Effector memory CD8-positive, alpha-beta T cell (primary cell): ENCODE measurements around the gene CHD9.
"Not testable (repeated sequence)": the region's sequence is repeated elsewhere in the genome, so short reads cannot be mapped to it uniquely, and the experiment has no call there.

Source experiments
- ATAC-seq: fragments of 150-1000 bp; cut with Tn5 transposase; replicated peaks from 2 replicates; pipeline ENCODE4 v1.10.0; 2021; ENCODE audit warnings: mild to moderate bottlenecking, moderate library complexity
- DNase-seq, 3 experiments: peaks; one replicate each; pipeline ENCODE4 v3.0.0; 2021
- H3K27ac Mint-ChIP-seq, 2 donors: one replicate each; pipeline ENCODE4 v1.8.0; 2022; ENCODE audit warnings: mild to moderate bottlenecking in 2 of 2, mixed read lengths in 2 of 2, moderate library complexity in 2 of 2
- H3K27me3 Mint-ChIP-seq, 2 donors: one replicate each; pipeline ENCODE4 v1.8.0; 2022; ENCODE audit warnings: mixed read lengths in 2 of 2
- H3K36me3 Mint-ChIP-seq: one replicate; pipeline ENCODE4 v1.8.0; 2022; ENCODE audit warnings: mild to moderate bottlenecking, moderate library complexity, mixed read lengths; ENCODE audit not compliant: insufficient read depth
- H3K4me1 Mint-ChIP-seq, 2 donors: one replicate each; pipeline ENCODE4 v1.8.0; 2022; ENCODE audit warnings: low read depth in 2 of 2, mixed read lengths in 2 of 2
- H3K4me3 Mint-ChIP-seq, 2 donors: one replicate each; pipeline ENCODE4 v1.8.0; 2022; ENCODE audit warnings: mild to moderate bottlenecking in 2 of 2, mixed read lengths in 2 of 2, moderate library complexity in 2 of 2
- H3K9me3 Mint-ChIP-seq, 2 donors: one replicate each; pipeline ENCODE4 v1.8.0; 2022; ENCODE audit warnings: mixed read lengths in 2 of 2

The CHD9 gene

DNA sequence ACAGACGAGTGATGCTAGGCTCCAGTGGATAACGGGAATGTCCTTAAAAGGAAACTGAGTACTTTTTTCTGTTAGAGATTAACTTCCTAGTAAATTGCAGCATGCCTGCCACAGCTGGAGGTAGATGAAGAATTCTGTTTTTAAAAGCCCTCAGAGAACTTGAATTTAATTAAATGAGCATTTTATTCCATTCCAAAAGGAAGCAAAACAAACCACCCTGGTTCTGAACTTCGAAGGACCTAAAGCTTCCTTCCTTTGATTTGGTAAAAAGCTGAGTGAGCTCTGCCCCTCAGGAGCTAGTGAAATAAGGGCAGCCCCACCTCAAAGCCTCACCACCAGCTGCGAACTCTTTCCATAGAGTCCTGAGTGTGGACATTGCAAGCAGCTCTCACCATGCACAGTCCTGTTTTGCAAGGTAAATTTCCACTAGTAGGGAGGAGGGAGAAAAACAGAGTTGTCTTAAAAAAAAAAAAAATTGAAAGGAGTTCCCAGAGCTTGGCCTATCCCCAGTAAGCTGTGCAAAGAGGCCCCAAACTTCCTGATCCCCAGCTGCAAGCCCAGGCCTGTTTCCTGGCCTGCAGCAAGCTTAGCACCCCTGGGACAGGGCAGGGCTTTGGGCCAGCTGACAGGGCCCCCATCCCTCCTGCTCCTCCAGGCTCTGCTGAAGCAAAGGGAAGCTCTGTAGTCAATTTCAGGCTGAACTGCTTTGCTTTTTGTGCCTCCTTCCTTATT lies 13.3 kb upstream of the CHD9 start:
- no peaks in the 10 kb centered on the region for H3K36me3 Mint-ChIP-seq
- no peak overlapping the region for H3K27ac Mint-ChIP-seq
- H3K4me3 Mint-ChIP-seq: no peak overlapping the region
- H3K9me3 Mint-ChIP-seq: no peaks in the 10 kb centered on the region
- DNase-seq (no peak), ATAC-seq (no peak)
- peaks cover 17 to 28% of the 10 kb centered on the region in 2 donors for H3K27me3 Mint-ChIP-seq
- H3K4me1 Mint-ChIP-seq: peaks cover 0 to 3% of the 10 kb centered on the region in 2 donors

GRCh38 chr16:53042235-53042701 lies 12.5 kb upstream of the CHD9 start:
- Mint-ChIP-seq H3K27me3 (peaks cover 14 to 29% of the 10 kb centered on the region in 2 donors), H3K9me3 (no peaks in the 10 kb centered on the region), H3K36me3 (no peaks in the 10 kb centered on the region), H3K4me1 (peaks cover 0 to 3% of the 10 kb centered on the region in 2 donors), H3K4me3 (no peak overlapping the region), H3K27ac (no peak overlapping the region)
- no peak for DNase-seq
- no peak for ATAC-seq

- H3K4me1 Mint-ChIP-seq: peaks cover 0 to 3% of the 10 kb centered on the region in 2 donors
- peaks cover 17 to 35% of the 10 kb centered on the region in 2 donors for H3K27me3 Mint-ChIP-seq
- H3K36me3 Mint-ChIP-seq: no peaks in the 10 kb centered on the region
- no peak for DNase-seq
- ATAC-seq: no peak
- no peak overlapping the region for H3K27ac Mint-ChIP-seq
- no peak overlapping the region for H3K4me3 Mint-ChIP-seq
- H3K9me3 Mint-ChIP-seq: no peaks in the 10 kb centered on the region
These were observed 11.4 kb upstream of the CHD9 start for GRCh38 chr16:53043428-53043831.

- H3K27me3 Mint-ChIP-seq: peaks cover 17 to 35% of the 10 kb centered on the region in 2 donors
- H3K9me3 Mint-ChIP-seq: no peaks in the 10 kb centered on the region
- H3K4me1 Mint-ChIP-seq: peaks cover 0 to 3% of the 10 kb centered on the region in 2 donors
- no peaks in the 10 kb centered on the region for H3K36me3 Mint-ChIP-seq
- no peak for DNase-seq
- no peak overlapping the region for H3K27ac Mint-ChIP-seq
- ATAC-seq: no peak
- no peak overlapping the region for H3K4me3 Mint-ChIP-seq
These were observed 10.7 kb upstream of the CHD9 start for GRCh38 chr16:53043986-53044601.

DNA sequence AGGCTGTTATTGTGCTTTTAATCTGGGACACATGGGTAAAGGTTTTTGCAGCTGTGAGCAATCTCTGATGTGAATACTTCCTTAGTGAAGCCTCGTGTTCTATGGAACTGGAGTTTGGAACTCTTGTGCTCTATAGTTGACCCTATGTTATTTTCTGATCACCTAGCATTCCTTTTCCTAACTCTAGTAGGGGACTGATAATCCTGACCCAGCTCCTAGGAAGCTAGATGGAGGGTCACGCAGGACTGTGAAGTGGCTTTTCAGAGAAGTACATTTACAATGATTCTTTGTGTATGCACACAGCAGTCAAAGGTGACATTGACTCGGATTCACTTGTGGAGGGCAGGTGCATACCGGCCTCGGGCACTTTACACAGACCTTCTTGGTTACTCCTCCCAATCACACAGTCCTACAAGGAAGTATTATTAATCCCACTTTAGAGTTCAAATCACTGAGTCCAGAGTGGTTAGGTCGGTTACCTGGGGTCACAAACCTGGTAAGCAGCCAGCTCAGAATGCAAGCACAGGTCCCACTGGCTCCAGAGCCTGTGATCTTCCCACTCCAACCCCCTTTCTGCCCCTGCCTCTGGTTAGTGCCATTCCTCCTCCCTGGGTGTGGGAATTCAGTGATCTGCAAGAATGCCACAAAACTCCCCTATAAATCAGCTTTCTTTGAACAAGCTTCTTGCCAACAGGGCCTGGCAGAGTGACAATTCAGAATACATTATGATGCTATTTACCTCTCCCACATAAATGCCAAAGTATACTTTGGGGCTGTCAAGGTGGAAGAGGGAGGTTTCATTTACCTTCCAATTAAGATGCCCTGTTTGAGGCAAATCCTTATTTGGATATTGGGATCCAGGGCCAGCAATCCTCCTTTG lies 9.2 kb upstream of the CHD9 start:
- Mint-ChIP-seq H3K27me3 (peaks cover 17 to 35% of the 10 kb centered on the region in 2 donors), H3K27ac (no peak overlapping the region), H3K4me3 (no peak overlapping the region), H3K36me3 (no peaks in the 10 kb centered on the region), H3K4me1 (peaks cover 0 to 3% of the 10 kb centered on the region in 2 donors), H3K9me3 (no peaks in the 10 kb centered on the region)
- no peak for ATAC-seq
- DNase-seq: no peak

DNA sequence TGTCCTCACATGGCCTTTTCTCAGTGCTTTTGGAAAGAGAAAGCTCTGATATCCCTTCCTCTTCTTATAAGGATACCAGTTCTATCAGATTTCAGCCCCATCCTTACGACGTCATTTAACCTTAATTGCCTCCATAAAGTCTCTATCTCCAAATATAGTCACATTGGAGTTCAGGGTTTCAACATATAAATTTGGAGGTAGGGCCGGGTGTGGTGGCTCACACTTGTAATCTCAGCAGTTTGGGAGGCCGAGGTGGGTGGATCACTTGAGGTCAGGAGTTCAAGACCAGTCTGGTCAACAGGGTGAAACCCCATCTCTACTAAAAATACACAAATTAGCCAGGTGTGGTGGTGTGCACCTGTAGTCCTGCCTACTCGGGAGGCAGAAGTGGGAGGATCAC lies 7.3 kb upstream of the CHD9 start:
- not testable (repeated sequence) for DNase-seq, H3K9me3 Mint-ChIP-seq, H3K27ac Mint-ChIP-seq, H3K36me3 Mint-ChIP-seq, ATAC-seq, H3K4me3 Mint-ChIP-seq, H3K4me1 Mint-ChIP-seq
- peaks cover 17 to 33% of the 10 kb centered on the region in 2 donors for H3K27me3 Mint-ChIP-seq

GRCh38 chr16:53048139-53048915 lies 6.5 kb upstream of the CHD9 start:
- ATAC-seq (no peak), DNase-seq (no peak)
- H3K36me3 Mint-ChIP-seq: no peaks in the 10 kb centered on the region
- H3K4me3 Mint-ChIP-seq: no peak overlapping the region
- H3K4me1 Mint-ChIP-seq: peaks cover 0 to 4% of the 10 kb centered on the region in 2 donors
- no peaks in the 10 kb centered on the region for H3K9me3 Mint-ChIP-seq
- peaks cover 11 to 26% of the 10 kb centered on the region in 2 donors for H3K27me3 Mint-ChIP-seq
- no peak overlapping the region for H3K27ac Mint-ChIP-seq

GRCh38 chr16:53051255-53051654 lies 3.5 kb upstream of the CHD9 start:
- H3K9me3 Mint-ChIP-seq, DNase-seq, H3K27ac Mint-ChIP-seq, H3K36me3 Mint-ChIP-seq, H3K4me3 Mint-ChIP-seq, H3K27me3 Mint-ChIP-seq, ATAC-seq: not testable (repeated sequence)
- peaks cover 12 to 17% of the 10 kb centered on the region in 2 donors for H3K4me1 Mint-ChIP-seq

- no peak for DNase-seq
- H3K9me3 Mint-ChIP-seq: no peaks in the 10 kb centered on the region
These were observed 2.0 kb upstream of the CHD9 start, which contains the start of gene CHD9NB for GRCh38 chr16:53052519-53053501. Gene CHD9NB, minus strand, starts transcription at chr16:53052897. Its CDS starts 8,739 bp downstream, at chr16:53044158.

DNA sequence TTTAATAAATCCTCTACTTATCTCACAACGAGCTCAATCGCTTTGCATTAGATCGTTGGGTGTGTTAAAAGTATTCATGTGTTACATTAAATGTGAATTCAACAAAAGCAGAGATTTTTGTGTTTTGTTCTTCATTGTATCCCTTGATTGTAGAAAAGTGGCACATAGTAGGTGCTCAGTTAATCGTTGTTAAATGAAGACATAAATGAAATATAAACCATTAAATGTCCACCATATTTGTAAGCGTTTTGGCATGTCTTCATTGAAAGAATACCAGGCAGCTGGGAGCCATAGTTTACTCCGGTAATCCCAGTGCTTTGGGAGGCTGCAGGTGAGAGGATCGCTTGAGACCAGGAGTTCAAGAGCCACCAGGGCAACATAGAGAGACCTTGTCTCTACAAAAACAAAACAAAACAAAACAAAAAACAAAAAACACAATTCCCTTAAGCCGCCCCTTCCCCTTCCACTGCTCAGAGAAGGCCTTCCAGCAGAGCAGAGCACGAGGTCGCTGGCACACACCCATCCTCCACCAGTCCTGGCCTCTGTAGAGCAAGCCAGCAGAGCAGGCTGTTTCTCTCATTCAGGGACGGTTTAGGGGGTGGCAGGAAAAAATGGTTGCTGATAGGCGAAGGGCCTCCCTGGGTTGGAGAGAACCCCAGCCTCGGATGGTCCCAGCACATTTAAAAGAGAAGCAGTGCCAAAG lies 673 bp upstream of the CHD9 start:
- Mint-ChIP-seq H3K36me3 (no peaks in the 10 kb centered on the region), H3K9me3 (no peaks in the 10 kb centered on the region), H3K4me3 (peak overlapping the region; percentile 81 to 87), H3K27me3 (no peaks in the 10 kb centered on the region), H3K4me1 (peaks cover 31% of the 10 kb centered on the region in 2 donors), H3K27ac (peak overlapping the region; percentile 87 to 93)
- ATAC-seq (peak; percentile 31), DNase-seq (peak in 2 of 3 experiments; percentile 6 to 9)

More at GRCh38 chr16:53052519-53053501, 2.0 kb upstream of the CHD9 start, which contains the start of gene CHD9NB:
- ATAC-seq: no peak
- Mint-ChIP-seq H3K4me3 (no peak within 1 kb of the TSS), H3K4me1 (peaks cover 18 to 20% of the 10 kb centered on the region in 2 donors), H3K27me3 (peaks cover under 1% of the 10 kb centered on the region in 2 donors), H3K27ac (peak within 1 kb of the TSS; percentile 56 to 68), H3K36me3 (no peaks in the 10 kb centered on the region)

DNA sequence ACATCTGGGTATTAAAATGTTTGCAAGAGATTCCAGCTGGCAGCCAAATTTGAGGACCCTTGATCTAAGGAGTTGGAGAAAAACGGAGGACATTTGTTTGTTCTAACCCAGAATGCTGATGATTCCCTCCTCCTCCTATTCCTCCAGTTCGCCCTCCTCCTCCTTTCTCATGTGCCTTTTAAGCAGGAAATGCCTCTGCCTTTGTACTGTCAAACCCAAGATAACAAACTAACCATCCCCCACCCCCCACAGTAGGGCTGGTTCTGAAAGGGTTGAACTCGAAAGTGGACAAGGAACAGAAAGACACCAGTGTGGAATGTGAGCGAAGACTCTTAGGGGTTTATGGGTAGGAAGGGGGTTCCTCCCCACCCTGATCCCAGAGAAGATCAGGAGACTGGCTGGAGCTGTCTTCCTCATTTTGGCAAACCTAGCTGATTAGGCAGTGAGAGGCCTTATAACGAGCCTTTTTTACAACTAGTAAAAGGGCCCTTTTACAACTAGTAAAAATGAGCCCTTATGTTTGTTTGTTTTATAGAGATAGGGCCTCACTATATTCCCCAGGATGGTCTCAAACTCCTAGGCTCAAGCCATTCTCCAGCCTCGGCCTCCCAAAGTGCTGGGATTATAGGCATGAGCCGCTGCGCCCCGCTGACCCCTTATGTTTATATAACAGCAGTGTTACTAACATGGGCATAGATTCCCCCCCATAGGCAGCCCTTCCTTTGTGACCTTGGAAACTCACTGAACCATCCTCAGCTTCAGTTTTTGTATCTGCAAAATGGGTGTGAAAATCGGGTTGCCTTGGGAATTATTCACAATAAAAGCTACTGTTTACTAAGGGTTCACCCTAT lies 975 bp downstream of the CHD9 start:
- no peak for DNase-seq
- Mint-ChIP-seq H3K36me3 (no peaks in the 10 kb centered on the region), H3K27ac (peak overlapping the region; percentile 87 to 93), H3K4me1 (peaks cover 32 to 35% of the 10 kb centered on the region in 2 donors), H3K4me3 (peak overlapping the region; percentile 81 to 87), H3K27me3 (no peaks in the 10 kb centered on the region), H3K9me3 (no peaks in the 10 kb centered on the region)
- no peak for ATAC-seq
